Measurements from ENCODE around the gene GADD45GIP1. TPM values are rescaled to one million over a fixed set of nuclear protein-coding genes. Genes with fewer than 3 reads are reported as not detected.

Gene GADD45GIP1
- total and polyA plus RNA-seq, 10 of the 15 experiments (the other 5 are each of a cell fraction or from before 2014, with no cell fraction given) = 5.1 to 136 (median 30.1) TPM

DNA sequence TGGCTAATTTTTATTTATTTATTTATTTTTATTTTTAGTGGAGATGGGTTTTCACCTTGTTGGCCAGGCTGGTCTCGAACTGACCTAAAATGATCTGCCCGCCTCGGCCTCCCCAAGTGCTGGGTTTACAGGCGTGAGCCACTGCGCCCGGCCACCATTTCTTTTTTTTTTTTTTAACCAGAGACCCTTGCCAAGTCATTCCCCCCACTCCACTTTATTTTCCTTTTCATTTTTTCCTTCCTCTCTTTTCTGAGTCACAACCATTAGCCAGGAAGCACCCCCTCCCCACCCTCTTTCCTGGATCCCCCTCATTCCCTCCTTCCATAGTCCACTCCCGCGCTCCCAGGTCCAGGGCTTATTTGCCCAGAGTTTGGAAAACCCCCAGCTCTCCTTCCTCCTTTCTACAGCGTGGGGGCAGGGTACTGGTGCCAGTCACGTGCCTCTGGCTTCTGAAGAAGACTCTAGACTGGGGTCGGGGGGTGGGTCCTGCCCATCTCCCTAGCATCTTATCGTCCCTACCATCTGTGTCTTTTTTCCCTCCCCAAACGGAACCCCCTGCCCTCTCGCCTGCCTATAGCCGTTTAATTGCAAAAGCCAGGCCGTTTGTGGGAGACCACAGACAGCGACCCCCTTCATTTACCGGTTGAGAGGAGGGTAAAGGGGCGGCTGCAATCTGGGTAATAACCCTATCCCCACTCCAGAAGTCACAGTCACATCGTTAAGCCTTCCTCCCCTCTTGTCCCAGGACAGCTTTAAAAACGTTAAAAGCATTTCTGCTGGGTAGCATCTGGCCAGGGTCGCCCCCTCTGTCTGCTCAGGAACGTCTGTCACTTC lies 19.7 kb downstream of the GADD45GIP1 start (continued):
- TF ChIP-seq, protein P1, sequence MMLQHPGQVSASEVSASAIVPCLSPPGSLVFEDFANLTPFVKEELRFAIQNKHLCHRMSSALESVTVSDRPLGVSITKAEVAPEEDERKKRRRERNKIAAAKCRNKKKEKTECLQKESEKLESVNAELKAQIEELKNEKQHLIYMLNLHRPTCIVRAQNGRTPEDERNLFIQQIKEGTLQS (IDR thresholded peaks at IDR 0.05; ENCODE audit: borderline replicate concordance, extremely low read depth, low read depth, low read length) = peak; percentile 29; the same call in 1 of the 2 replicates
- TF ChIP-seq, protein P2, sequence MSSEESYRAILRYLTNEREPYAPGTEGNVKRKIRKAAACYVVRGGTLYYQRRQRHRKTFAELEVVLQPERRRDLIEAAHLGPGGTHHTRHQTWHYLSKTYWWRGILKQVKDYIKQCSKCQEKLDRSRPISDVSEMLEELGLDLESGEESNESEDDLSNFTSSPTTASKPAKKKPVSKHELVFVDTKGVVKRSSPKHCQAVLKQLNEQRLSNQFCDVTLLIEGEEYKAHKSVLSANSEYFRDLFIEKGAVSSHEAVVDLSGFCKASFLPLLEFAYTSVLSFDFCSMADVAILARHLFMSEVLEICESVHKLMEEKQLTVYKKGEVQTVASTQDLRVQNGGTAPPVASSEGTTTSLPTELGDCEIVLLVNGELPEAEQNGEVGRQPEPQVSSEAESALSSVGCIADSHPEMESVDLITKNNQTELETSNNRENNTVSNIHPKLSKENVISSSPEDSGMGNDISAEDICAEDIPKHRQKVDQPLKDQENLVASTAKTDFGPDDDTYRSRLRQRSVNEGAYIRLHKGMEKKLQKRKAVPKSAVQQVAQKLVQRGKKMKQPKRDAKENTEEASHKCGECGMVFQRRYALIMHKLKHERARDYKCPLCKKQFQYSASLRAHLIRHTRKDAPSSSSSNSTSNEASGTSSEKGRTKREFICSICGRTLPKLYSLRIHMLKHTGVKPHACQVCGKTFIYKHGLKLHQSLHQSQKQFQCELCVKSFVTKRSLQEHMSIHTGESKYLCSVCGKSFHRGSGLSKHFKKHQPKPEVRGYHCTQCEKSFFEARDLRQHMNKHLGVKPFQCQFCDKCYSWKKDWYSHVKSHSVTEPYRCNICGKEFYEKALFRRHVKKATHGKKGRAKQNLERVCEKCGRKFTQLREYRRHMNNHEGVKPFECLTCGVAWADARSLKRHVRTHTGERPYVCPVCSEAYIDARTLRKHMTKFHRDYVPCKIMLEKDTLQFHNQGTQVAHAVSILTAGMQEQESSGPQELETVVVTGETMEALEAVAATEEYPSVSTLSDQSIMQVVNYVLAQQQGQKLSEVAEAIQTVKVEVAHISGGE (CRISPR knock-in tag; IDR thresholded peaks at IDR 0.05) = no peak
- TF ChIP-seq GABPA (IDR thresholded peaks at IDR 0.05; ENCODE audit: low read depth) (no peak), MTA3 (IDR thresholded peaks at IDR 0.05; ENCODE audit: borderline replicate concordance, low read length) (no peak), PML (IDR thresholded peaks at IDR 0.05; ENCODE audit: low read length) (no peak), MYB (IDR thresholded peaks at IDR 0.05; ENCODE audit: borderline replicate concordance, low read depth, low read length) (no peak), CBX5 (IDR thresholded peaks at IDR 0.05; ENCODE audit: low read depth) (no peak), RCOR1 (conservative IDR thresholded peaks at IDR 0.05; ENCODE audit: low read depth, low read length) (no peak), SRF (IDR thresholded peaks at IDR 0.05; ENCODE audit: low read depth in 2 of 2, low read length in 2 of 2) (no peak), NBN (IDR thresholded peaks at IDR 0.05) (no peak)
